Left cardiac atrium (tissue), 4 donors: Measurements from ENCODE around the gene UFSP1. TPM values are rescaled to one million over a fixed set of nuclear protein-coding genes. Genes with fewer than 3 reads are reported as not detected.
"Not testable (repeated sequence)": the region's sequence is repeated elsewhere in the genome, so short reads cannot be mapped to it uniquely, and the experiment has no call there.

Experiments
- ATAC-seq, 2 donors: fragments of 200-7000 bp; cut with Tn5 transposase; one replicate each; pipeline ENCODE4 v1.9.1; 2020; ENCODE audit warnings: mild to moderate bottlenecking in 2 of 2, moderate library complexity in 2 of 2
- DNase-seq: peaks from one replicate; pipeline ENCODE4 v3.0.0-alpha.2; 2020
- intact Hi-C, 2 donors: fragments of 100-400 bp; cut with DNase I; formaldehyde crosslinking; loops; one replicate each; pipeline versions ENCODE4 v1.14.1 to v1.15.1; 2022 to 2023
- long read RNA-seq: library from polyadenylated mRNA; unstranded; transcript quantifications from one replicate; pipeline ENCODE4 v2.0.0, GENCODE V29; 2021
- total RNA-seq, 2 donors: library from RNA; stranded (reverse); fragmentation: NEBNext Ultra II Directional; extraction: Animal tissue kit (Norgen Biotek cat#: 25700); gene quantifications; one replicate each; pipeline ENCODE4 v1.2.1, GENCODE V29; 2021
- donor health status: DM: no; HTN: yes; CAD: no.
- donor health status: DM: no; HTN: yes; CAD: no; lungs with severe emphysema.
- donor health status: DM: yes; HTN: yes; CAD: no.
- donor health status: Dilated cardiomyopathy.

The UFSP1 gene
- 1 to 10 TPM; 2.7 to 4.3 TPM for total RNA-seq
- long read RNA-seq, result 0 reads

GRCh38 chr7:100888988-100889750, at the start of gene UFSP1:
Gene UFSP1, minus strand, starts transcription at chr7:100889715. Its CDS starts 444 bp downstream, at chr7:100889271.
- ATAC-seq (peak; percentile 58 to 59), DNase-seq (no peak)

GRCh38 chr7:100936167-100936566, 46.7 kb upstream of the UFSP1 start:
- ATAC-seq, DNase-seq, intact Hi-C loops: not testable (repeated sequence)

More at GRCh38 chr7:100888988-100889750, at the start of gene UFSP1:
- intact Hi-C loops, result no loop called here

GRCh38 chr7:100935381-100935780, 45.9 kb upstream of the UFSP1 start:
- intact Hi-C loops, ATAC-seq, DNase-seq: not testable (repeated sequence)

DNA sequence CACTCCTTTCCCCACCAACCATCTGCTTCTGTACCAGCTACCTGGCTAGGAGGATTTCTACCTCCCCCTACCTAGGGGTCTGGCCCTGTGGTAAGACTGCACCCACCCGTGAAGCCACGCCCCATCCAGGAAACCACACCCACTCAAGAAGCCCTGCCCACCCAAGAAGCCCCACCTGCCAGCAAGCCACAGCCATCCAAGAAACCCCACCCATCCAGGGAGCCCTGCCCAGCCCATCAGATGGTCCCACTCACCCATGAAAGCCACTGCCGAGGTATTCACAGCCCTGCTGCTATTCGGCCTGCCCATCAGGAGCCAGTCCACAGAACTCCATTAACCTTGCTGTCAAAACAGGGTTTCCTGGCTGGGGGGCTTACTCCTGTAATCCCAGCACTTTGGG, 44.2 kb upstream of the UFSP1 start:
- intact Hi-C loops, result no loop called here
- DNase-seq, result no peak

GRCh38 chr7:100929808-100930174, 40.3 kb upstream of the UFSP1 start:
- intact Hi-C loops, result no loop called here
- DNase-seq (no peak), ATAC-seq (no peak)

More for the DNA sequence above, 44.2 kb upstream of the UFSP1 start:
- no peak for ATAC-seq

DNA sequence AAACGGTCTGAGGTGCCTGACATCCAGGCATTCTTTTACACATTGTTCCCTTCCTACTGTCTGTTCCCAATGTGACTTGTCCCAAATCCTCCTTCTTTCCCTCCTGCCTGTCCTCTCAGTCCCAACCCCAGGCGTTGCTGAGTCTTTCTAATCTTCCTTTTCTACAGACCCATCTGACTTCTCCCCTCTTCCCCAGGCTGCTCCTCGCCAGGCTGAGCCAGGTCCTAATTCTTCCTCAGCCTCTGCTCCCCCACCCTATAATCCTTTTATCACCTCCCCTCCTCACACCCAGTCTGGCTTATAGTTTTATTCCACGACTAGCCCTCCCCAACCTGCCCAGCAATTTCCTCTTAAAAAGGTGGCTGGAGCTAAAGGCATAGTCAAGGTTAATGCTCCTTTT, 34.1 kb upstream of the UFSP1 start:
- ATAC-seq, DNase-seq, intact Hi-C loops: not testable (repeated sequence)

GRCh38 chr7:100921039-100921438, 31.5 kb upstream of the UFSP1 start:
- no peak for ATAC-seq
- DNase-seq, result no peak
- intact Hi-C loops, result no loop called here

- intact Hi-C loops, ATAC-seq, DNase-seq: not testable (repeated sequence)
Measured at GRCh38 chr7:100919779-100920437, 30.4 kb upstream of the UFSP1 start.

DNA sequence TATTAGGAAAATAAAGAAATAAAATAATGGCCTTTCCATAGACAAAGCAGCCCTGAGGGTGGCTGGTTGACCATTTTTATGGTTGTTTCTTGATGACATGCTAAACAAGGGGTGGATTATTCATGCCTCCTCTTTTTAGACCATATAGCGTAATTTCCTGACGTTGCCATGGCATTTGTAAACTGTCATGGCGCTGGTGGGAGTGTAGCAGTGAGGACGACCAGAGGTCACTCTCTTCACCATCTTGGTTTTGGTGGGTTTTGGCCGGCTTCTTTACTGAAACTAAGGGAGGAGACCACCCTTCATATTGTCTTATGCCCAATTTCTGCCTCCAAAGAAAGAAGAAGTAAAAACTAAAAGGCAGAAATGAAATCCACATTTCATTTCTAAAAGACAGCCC, 29.8 kb upstream of the UFSP1 start:
- ATAC-seq, intact Hi-C loops, DNase-seq: not testable (repeated sequence)

GRCh38 chr7:100914879-100915447, 25.4 kb upstream of the UFSP1 start:
- intact Hi-C loops, result no loop called here
- DNase-seq (no peak), ATAC-seq (no peak)

DNA sequence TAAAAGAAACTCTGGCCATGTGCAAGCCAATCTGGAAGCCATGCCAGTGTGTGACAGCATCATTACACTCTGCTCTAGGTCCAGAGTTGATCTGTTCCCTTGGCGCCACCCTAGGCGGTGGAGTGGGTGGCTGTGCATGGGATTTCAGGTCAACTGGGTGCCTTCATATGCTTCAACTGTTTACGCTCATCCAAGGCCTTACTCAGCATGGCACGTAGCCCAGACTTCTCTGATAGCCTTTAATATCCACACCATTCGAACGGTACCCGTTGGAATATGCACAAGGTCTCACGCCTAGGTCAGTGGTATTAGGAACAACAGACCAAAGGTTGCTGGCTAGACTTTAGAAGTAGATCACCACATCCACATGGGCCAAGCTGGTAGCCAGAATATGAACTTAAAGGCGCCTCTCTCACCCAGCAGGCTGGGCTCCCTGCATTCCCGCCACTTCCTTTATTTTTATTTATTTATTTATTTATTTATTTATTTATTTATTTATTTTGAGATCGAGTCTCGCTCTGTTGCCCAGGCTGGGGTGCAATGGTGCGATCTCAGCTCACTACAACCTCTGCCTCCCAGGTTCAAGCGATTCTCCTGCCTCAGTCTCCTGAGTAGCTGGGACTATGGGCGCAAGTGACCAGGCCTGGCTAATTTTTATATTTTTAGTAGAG, 24.8 kb upstream of the UFSP1 start:
- intact Hi-C loops, result no loop called here
- ATAC-seq (no peak), DNase-seq (no peak)

DNA sequence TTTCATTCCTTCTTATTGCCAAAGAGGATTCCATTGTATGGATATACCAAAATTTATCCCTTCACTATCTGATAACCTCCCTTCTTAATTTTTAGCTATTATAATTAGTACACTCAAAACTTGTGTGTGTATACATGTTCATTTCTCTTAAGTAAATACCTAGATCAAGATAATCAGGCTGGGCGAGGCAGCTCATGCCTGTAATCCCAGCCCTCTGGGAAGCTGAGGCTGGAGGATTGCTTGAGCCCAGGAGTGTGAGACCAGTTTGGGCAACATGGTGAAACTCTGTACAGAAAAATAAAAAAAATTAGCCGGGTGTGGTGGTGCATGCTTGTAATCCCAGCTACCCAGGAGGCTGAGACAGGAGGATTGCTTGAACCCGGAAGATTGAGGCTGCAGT, 22.0 kb upstream of the UFSP1 start:
- no peak for DNase-seq
- intact Hi-C loops, result no loop called here
- ATAC-seq, result no peak

DNA sequence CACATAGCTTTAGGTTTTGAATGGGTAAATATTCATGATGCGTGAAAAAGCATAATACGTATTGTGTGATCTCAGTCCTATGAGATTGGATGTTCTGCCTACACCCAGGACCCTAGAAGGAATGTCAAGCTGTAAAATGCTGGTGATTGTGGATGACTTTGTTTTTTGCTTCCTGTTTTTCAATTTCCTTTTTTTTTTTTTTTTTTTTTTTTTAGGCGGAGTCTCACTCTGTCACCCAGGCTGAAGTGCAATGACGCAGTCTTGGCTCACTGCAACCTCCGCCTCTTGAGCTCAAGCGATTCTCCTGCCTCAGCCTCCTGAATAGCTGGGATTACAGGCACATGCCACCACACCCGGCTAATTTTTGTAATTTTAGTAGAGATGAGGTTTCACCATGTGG, 20.9 kb upstream of the UFSP1 start:
- ATAC-seq, intact Hi-C loops, DNase-seq: not testable (repeated sequence)

GRCh38 chr7:100908512-100908911, 19.0 kb upstream of the UFSP1 start:
- intact Hi-C loops, result no loop called here
- ATAC-seq (no peak), DNase-seq (no peak)

- intact Hi-C loops, result no loop called here
- DNase-seq (no peak), ATAC-seq (no peak)
Measured at GRCh38 chr7:100902638-100903037, 13.1 kb upstream of the UFSP1 start.

DNA sequence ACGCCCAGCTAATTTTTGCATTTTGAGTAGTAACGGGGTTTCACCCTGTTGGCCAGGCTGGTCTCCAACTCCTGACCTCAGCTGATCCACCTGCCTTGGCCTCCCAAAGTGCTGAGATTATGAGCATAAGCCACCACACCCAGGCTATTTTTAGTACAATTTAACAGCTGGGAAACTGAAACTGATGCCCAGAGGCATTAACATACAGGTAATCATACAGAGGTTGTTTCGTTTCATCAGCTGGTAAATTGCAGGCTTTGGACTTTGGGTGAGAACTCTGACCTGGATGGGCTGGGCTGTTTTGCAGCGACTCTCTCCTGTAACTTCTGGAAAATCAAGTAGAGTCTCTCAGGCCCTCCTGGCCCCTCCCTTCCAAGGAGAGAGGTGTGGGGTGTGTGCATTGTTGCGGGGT, 12.4 kb upstream of the UFSP1 start:
- ATAC-seq, result no peak
- DNase-seq, result no peak
- intact Hi-C loops, result no loop called here

DNA sequence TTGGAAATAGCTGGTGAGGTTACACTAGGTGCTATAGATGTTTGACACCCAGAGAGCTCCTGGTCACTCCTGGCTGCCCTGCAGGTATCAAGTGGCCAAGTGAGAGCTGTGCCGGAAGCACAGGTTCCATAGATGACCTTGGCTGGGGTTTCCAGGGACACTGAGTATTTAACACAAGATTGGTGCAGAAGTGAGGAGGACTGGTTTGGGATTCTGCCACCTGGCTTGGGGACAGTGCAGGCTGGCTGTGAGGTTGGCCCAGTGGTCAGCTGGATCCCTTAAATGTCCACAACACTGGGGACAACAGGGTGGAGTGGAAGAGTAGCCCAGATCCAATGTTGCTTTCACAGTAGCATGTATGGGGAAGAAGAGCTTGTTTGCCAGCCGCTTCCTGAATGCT, 11.5 kb upstream of the UFSP1 start:
- intact Hi-C loops, result no loop called here
- DNase-seq, result no peak

GRCh38 chr7:100899432-100899831, 9.9 kb upstream of the UFSP1 start:
- no peak for ATAC-seq
- no peak for DNase-seq
- intact Hi-C loops, result loop anchor here (5.0 to 10.0 kb wide), 2 partner anchors 158 to 275 kb away; no protein-coding TSS in a partner anchor

More for the DNA sequence above, 11.5 kb upstream of the UFSP1 start:
- ATAC-seq, result no peak

- intact Hi-C loops, result loop anchor here (2.0 to 10.0 kb wide), 3 partner anchors 159 to 277 kb away; no protein-coding TSS in a partner anchor
- no peak for ATAC-seq
- no peak for DNase-seq
Measured at GRCh38 chr7:100897772-100898454, 8.4 kb upstream of the UFSP1 start.
